CD4-positive, alpha-beta T cell (primary cell): ENCODE data around the gene GNAS-AS1. TPM values are rescaled to one million over a fixed set of nuclear protein-coding genes. Genes with fewer than 3 reads are reported as not detected.

Source experiments
- ATAC-seq: fragments of 200-7000 bp; cut with Tn5 transposase; one replicate; pipeline ENCODE4 v1.10.0; 2022; ENCODE audit warnings: mild to moderate bottlenecking; ENCODE audit not compliant: poor library complexity
- CTCF ChIA-PET: fragments of 350-600 bp; sonication (Branson Sonifier 250); formaldehyde crosslinking; loops from one replicate; lab custom pipeline; 2021; ENCODE audit warnings: antibody characterized with exemption, inconsistent platforms; lab: Charles Lee
- POLR2A ChIA-PET: fragments of 350-600 bp; sonication (Branson Sonifier 250); formaldehyde crosslinking; loops from one replicate; lab custom pipeline; 2021; ENCODE audit warnings: antibody characterized with exemption, inconsistent platforms; lab: Charles Lee
- DNase-seq, 14 experiments: peaks; one replicate each; pipeline ENCODE4 v3.0.0-alpha.2; 2013 to 2020; ENCODE audit warnings: mixed read lengths in 2 of 14
- H3K27ac ChIP-seq, 2 donors: one replicate each; pipeline versions ENCODE4 v1.5.1 to v1.7.0; 2013; ENCODE audit warnings: low read length in 2 of 2, low read depth in 1 of 2, mild to moderate bottlenecking in 1 of 2
- H3K27me3 ChIP-seq, 2 experiments: 1 replicate in 1 of 2; 2 replicates in 1 of 2; pipeline versions ENCODE4 v1.6.1 to v1.7.0; 2013; ENCODE audit warnings: low read length in 2 of 2, control low read depth in 1 of 2, mild to moderate bottlenecking in 1 of 2, moderate library complexity in 1 of 2; ENCODE audit not compliant: insufficient read depth in 2 of 2, control insufficient read depth in 1 of 2
- H3K36me3 ChIP-seq: one replicate; pipeline ENCODE4 v1.6.1; 2013; ENCODE audit warnings: low read length, control low read depth; ENCODE audit not compliant: insufficient read depth
- H3K4me1 ChIP-seq: one replicate; pipeline ENCODE4 v1.6.1; 2013; ENCODE audit warnings: low read length, control low read depth; ENCODE audit not compliant: insufficient read depth
- H3K4me3 ChIP-seq: one replicate; pipeline ENCODE4 v1.5.1; 2013; ENCODE audit warnings: mild to moderate bottlenecking, low read length, moderate library complexity
- H3K9me3 ChIP-seq, 2 experiments: 1 replicate in 1 of 2; 2 replicates in 1 of 2; pipeline versions ENCODE4 v1.6.1 to v1.7.0; 2013; ENCODE audit warnings: low read length in 2 of 2, mild to moderate bottlenecking in 2 of 2, control low read depth in 1 of 2, moderate library complexity in 1 of 2; ENCODE audit not compliant: control insufficient read depth in 1 of 2, insufficient read depth in 1 of 2
- H3K27ac Mint-ChIP-seq: one replicate; pipeline ENCODE4 v1.8.0; 2020; ENCODE audit warnings: mixed read lengths
- H3K27me3 Mint-ChIP-seq: one replicate; pipeline ENCODE4 v1.8.0; 2021; ENCODE audit warnings: mixed read lengths
- H3K36me3 Mint-ChIP-seq: one replicate; pipeline ENCODE4 v1.8.0; 2021; ENCODE audit warnings: low read depth, mixed read lengths
- H3K4me1 Mint-ChIP-seq: one replicate; pipeline ENCODE4 v1.8.0; 2021; ENCODE audit warnings: low read depth, mixed read lengths
- H3K4me3 Mint-ChIP-seq: one replicate; pipeline ENCODE4 v1.8.0; 2020; ENCODE audit warnings: mild to moderate bottlenecking, mixed read lengths
- H3K9me3 Mint-ChIP-seq: one replicate; pipeline ENCODE4 v1.8.0; 2020; ENCODE audit warnings: mixed read lengths
- intact Hi-C, 2 experiments: fragments of 100-400 bp; cut with DNase I in 1 of 2; cut with micrococcal nuclease in 1 of 2; formaldehyde crosslinking; loops; one replicate each; pipeline versions ENCODE4 v1.15.1 to v1.9.0; 2023 to 2025; cut with DNase I, micrococcal nuclease
- total RNA-seq, 174 experiments: library from RNA in 2 of 174; stranded (reverse) in 2 of 174; gene quantifications; one replicate each; pipeline ENCODE4 v1.2.3 and lab custom pipeline; 2021 to 2026
- TF ChIP-seq, protein P1 (sequence below): fragments of 200-600 bp; IDR thresholded peaks from one replicate; pipeline ENCODE4 v1.8.0; 2022; ENCODE audit warnings: antibody characterized with exemption, mild to moderate bottlenecking

The GNAS-AS1 gene
- total RNA-seq, 2 experiments from 2014 or later, result not detected

DNA sequence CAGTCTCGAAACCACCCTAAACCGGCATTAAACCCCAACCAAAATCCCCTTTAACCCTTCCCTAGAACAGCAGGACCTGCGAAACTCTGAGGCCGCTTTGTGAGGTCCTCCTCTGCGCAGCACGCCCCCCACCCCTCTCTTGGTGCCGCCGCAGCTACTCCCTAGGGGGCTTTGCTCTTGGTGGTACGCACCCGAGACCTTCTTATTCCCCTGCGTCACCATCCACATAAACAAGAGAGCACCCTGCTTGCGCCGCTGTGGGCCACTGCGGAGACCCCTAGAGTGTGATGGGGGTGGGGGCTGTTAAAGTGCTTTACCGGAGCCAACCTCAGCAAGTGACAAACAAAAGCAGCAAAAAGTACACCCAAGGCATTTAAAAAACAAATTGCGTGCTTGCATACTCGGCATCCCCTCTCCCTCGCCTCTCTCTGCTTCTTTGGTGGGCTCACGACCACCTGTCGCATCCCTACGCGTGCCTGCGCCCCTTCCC, 1.3 kb upstream of the GNAS-AS1 start:
- H3K4me3 Mint-ChIP-seq, result peak overlapping the region; percentile 94
- ATAC-seq, result no peak
- DNase-seq, result no peak
- Histone ChIP-seq H3K27ac (no peak overlapping the region), H3K27me3 (peaks cover 51 to 55% of the 10 kb centered on the region in 2 experiments), H3K9me3 (peaks cover 0 to 50% of the 10 kb centered on the region in 2 experiments), H3K4me3 (peak overlapping the region; percentile 56), H3K36me3 (no peaks in the 10 kb centered on the region), H3K4me1 (peaks cover 52% of the 10 kb centered on the region)
- ChIA-PET CTCF (interaction anchor here (0.9 to 2.0 kb wide), 4 partner anchors 120 to 204 kb away, joined by 3 to 9 read pairs (median 5); partner anchors contain the start of gene STX16), POLR2A (interaction anchor here (0.6 to 3.7 kb wide), 3 partner anchors 37 to 200 kb away, joined by 3 to 22 read pairs (median 3); partner anchors contain the start of gene STX16)
- peaks cover 6% of the 10 kb centered on the region for H3K36me3 Mint-ChIP-seq
- intact Hi-C loops, result loop anchor here in 1 of 2 experiments (5.0 to 10.0 kb wide), 2 partner anchors 200 to 617 kb away; partner anchors contain the start of gene STX16
- H3K9me3 Mint-ChIP-seq, result no peaks in the 10 kb centered on the region
- peaks cover 27% of the 10 kb centered on the region for H3K4me1 Mint-ChIP-seq
- peaks cover 69% of the 10 kb centered on the region for H3K27me3 Mint-ChIP-seq
- TF ChIP-seq, protein P1, sequence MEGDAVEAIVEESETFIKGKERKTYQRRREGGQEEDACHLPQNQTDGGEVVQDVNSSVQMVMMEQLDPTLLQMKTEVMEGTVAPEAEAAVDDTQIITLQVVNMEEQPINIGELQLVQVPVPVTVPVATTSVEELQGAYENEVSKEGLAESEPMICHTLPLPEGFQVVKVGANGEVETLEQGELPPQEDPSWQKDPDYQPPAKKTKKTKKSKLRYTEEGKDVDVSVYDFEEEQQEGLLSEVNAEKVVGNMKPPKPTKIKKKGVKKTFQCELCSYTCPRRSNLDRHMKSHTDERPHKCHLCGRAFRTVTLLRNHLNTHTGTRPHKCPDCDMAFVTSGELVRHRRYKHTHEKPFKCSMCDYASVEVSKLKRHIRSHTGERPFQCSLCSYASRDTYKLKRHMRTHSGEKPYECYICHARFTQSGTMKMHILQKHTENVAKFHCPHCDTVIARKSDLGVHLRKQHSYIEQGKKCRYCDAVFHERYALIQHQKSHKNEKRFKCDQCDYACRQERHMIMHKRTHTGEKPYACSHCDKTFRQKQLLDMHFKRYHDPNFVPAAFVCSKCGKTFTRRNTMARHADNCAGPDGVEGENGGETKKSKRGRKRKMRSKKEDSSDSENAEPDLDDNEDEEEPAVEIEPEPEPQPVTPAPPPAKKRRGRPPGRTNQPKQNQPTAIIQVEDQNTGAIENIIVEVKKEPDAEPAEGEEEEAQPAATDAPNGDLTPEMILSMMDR, result no peak
- H3K27ac Mint-ChIP-seq, result no peak overlapping the region

GRCh38 chr20:58851221-58851968, 693 bp upstream of the GNAS-AS1 start:
- Mint-ChIP-seq H3K36me3 (peaks cover 6% of the 10 kb centered on the region), H3K4me1 (peaks cover 27% of the 10 kb centered on the region), H3K27ac (no peak overlapping the region), H3K9me3 (no peaks in the 10 kb centered on the region), H3K27me3 (peaks cover 65% of the 10 kb centered on the region), H3K4me3 (peak overlapping the region; percentile 94)
- Histone ChIP-seq H3K4me3 (peak overlapping the region; percentile 56), H3K27ac (no peak overlapping the region), H3K4me1 (peaks cover 52% of the 10 kb centered on the region), H3K36me3 (no peaks in the 10 kb centered on the region), H3K9me3 (peaks cover 0 to 50% of the 10 kb centered on the region in 2 experiments), H3K27me3 (peaks cover 53 to 54% of the 10 kb centered on the region in 2 experiments)
- CTCF ChIA-PET, result interaction anchor here (0.9 to 2.0 kb wide), 2 partner anchors 201 to 204 kb away, joined by 4 to 9 read pairs; no protein-coding TSS in a partner anchor
- ATAC-seq (peak; percentile 21), DNase-seq (peak in 1 of 14 experiments; percentile 23)
- POLR2A ChIA-PET, result interaction anchor here (0.6 to 3.7 kb wide), 2 partner anchors 38 to 200 kb away, joined by 3 to 22 read pairs; partner anchors contain the start of gene STX16
- TF ChIP-seq, protein P1, result no peak
- intact Hi-C loops, result loop anchor here in 1 of 2 experiments (5.0 to 10.0 kb wide), 2 partner anchors 199 to 617 kb away; partner anchors contain the start of gene STX16

DNA sequence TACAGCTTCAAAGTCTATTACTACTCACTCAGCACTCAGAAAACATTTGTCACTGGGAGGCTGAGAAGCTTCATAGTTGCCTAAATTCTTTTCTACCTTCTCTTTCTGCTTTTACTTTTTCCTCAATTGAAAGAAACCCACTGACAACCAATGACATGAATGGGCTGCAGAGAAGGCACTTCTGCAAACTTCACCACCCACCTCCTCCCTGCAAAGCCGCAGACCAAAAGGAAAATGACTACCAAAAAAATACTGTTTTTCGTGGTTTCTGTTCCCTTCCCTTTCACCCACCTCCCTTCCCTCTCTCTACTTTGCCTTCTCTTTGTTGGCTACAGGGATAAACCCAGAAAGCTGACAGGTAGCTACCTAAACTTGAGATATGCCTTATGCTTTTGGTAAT, 3.2 kb downstream of the GNAS-AS1 start:
- H3K4me1 ChIP-seq, result peaks cover 21% of the 10 kb centered on the region
- H3K27me3 Mint-ChIP-seq, result peaks cover 75% of the 10 kb centered on the region
- H3K27me3 ChIP-seq, result peaks cover 24 to 30% of the 10 kb centered on the region in 2 experiments
- no peaks in the 10 kb centered on the region for H3K9me3 Mint-ChIP-seq
- no peak for DNase-seq
- no peaks in the 10 kb centered on the region for H3K36me3 ChIP-seq
- no peak overlapping the region for H3K27ac Mint-ChIP-seq
- H3K4me1 Mint-ChIP-seq, result peaks cover 17% of the 10 kb centered on the region
- ChIA-PET POLR2A (no interaction called here), CTCF (interaction anchor here (0.5 kb wide), 1 partner anchor 197 kb away, joined by 5 read pairs; no protein-coding TSS in a partner anchor)
- H3K9me3 ChIP-seq, result peaks cover 0 to 21% of the 10 kb centered on the region in 2 experiments
- intact Hi-C loops, result loop anchor here in 1 of 2 experiments (5.0 kb wide), 1 partner anchor 200 kb away; no protein-coding TSS in a partner anchor
- TF ChIP-seq, protein P1, result no peak
- peaks cover 6% of the 10 kb centered on the region for H3K36me3 Mint-ChIP-seq
- H3K27ac ChIP-seq, result no peak overlapping the region
- ATAC-seq, result no peak
- no peak overlapping the region for H3K4me3 Mint-ChIP-seq
- H3K4me3 ChIP-seq, result no peak overlapping the region
